GM23338 (cell line): ENCODE results near the gene TBC1D2B. TPM values are rescaled to one million over a fixed set of nuclear protein-coding genes. Genes with fewer than 3 reads are reported as not detected.

Source experiments
- ATAC-seq: fragments of 200-7000 bp; cut with Tn5 transposase; 3 replicates; pipeline ENCODE4 v1.9.1; 2020
- DNase-seq: peaks from one replicate; pipeline ENCODE4 v3.0.0-alpha.2; 2015; ENCODE audit warnings: low spot score
- H2AFZ ChIP-seq: fragments of 200-600 bp; sonication (generic); 2 replicates; pipeline ENCODE4 v1.8.0; 2016; ENCODE audit warnings: antibody characterized with exemption, mild to moderate bottlenecking, moderate library complexity
- H3F3A ChIP-seq: fragments of 200-600 bp; sonication (generic); replicated peaks from 2 replicates; pipeline ENCODE4 v1.8.0; 2017; ENCODE audit warnings: antibody characterized with exemption, mixed run types, low read depth
- H3K27ac ChIP-seq: fragments of 200-600 bp; sonication (generic); 2 replicates; pipeline ENCODE4 v1.6.1; 2016; ENCODE audit warnings: low read depth
- H3K27me3 ChIP-seq: fragments of 200-600 bp; sonication (generic); 2 replicates; pipeline ENCODE4 v1.8.0; 2016; ENCODE audit warnings: mild to moderate bottlenecking, mixed run types, moderate library complexity; ENCODE audit not compliant: insufficient read depth
- H3K36me3 ChIP-seq: fragments of 200-600 bp; sonication (generic); 2 replicates; pipeline ENCODE4 v1.8.0; 2016; ENCODE audit warnings: mild to moderate bottlenecking; ENCODE audit not compliant: insufficient read depth
- H3K4me1 ChIP-seq: fragments of 200-600 bp; sonication (generic); 2 replicates; pipeline ENCODE4 v1.8.0; 2016; ENCODE audit warnings: mild to moderate bottlenecking, moderate library complexity; ENCODE audit not compliant: insufficient read depth
- H3K4me2 ChIP-seq: fragments of 200-600 bp; sonication (generic); 2 replicates; pipeline ENCODE4 v1.7.1; 2017; ENCODE audit warnings: mixed run types
- H3K4me3 ChIP-seq: fragments of 200-600 bp; sonication (generic); 2 replicates; pipeline ENCODE4 v1.6.1; 2016; ENCODE audit warnings: mixed run types
- H3K79me2 ChIP-seq: fragments of 200-600 bp; sonication (generic); replicated peaks from 2 replicates; pipeline ENCODE4 v1.8.0; 2017; ENCODE audit warnings: mild to moderate bottlenecking; ENCODE audit not compliant: insufficient read depth
- H3K9me2 ChIP-seq: fragments of 200-600 bp; sonication (generic); 2 replicates; pipeline ENCODE4 v1.8.0; 2017; ENCODE audit not compliant: insufficient read depth
- H4K20me1 ChIP-seq: fragments of 200-600 bp; sonication (generic); replicated peaks from 2 replicates; pipeline ENCODE4 v1.8.0; 2017; ENCODE audit warnings: mild to moderate bottlenecking; ENCODE audit not compliant: insufficient read depth
- H3K27ac Mint-ChIP-seq: 2 replicates; pipeline ENCODE4 v1.8.0; 2020; ENCODE audit warnings: inconsistent platforms, mild to moderate bottlenecking, moderate library complexity, mixed read lengths
- H3K27me3 Mint-ChIP-seq: 3 replicates; pipeline ENCODE4 v1.8.0; 2022; ENCODE audit warnings: low read depth, mild to moderate bottlenecking, moderate library complexity, mixed read lengths, inconsistent platforms; ENCODE audit not compliant: insufficient read depth, poor library complexity
- H3K36me3 Mint-ChIP-seq: 3 replicates; pipeline ENCODE4 v1.8.0; 2021; ENCODE audit warnings: low read depth, mild to moderate bottlenecking, inconsistent platforms, moderate library complexity, mixed read lengths
- H3K4me1 Mint-ChIP-seq: 3 replicates; pipeline ENCODE4 v1.8.0; 2020; ENCODE audit warnings: mild to moderate bottlenecking, inconsistent platforms, mixed read lengths
- H3K4me3 Mint-ChIP-seq: 3 replicates; pipeline ENCODE4 v1.8.0; 2021; ENCODE audit warnings: moderate library complexity, mild to moderate bottlenecking, inconsistent platforms, mixed read lengths
- H3K9me3 Mint-ChIP-seq: 3 replicates; pipeline ENCODE4 v1.8.0; 2020; ENCODE audit warnings: moderate library complexity, mild to moderate bottlenecking, inconsistent platforms, mixed read lengths
- CREB1 ChIP-seq: fragments of 250-450 bp; sonication (Bioruptor Pico); IDR thresholded peaks from 2 replicates; pipeline ENCODE4 v1.5.0; 2020; ENCODE audit warnings: low read depth, mild to moderate bottlenecking, moderate library complexity
- CTCF ChIP-seq, 2 experiments: fragments of 200-600 bp in 1 of 2; sonication (generic) in 1 of 2; conservative IDR thresholded peaks; 2 replicates each; pipeline versions ENCODE4 v1.5.1 to v1.6.1; 2016 to 2017; ENCODE audit warnings: antibody characterized with exemption in 2 of 2, low read depth in 2 of 2, mild to moderate bottlenecking in 2 of 2, moderate library complexity in 1 of 2
- ETS1 ChIP-seq: IDR thresholded peaks from 2 replicates; pipeline ENCODE4 v1.6.1; 2016; ENCODE audit warnings: antibody characterized with exemption
- EZH2 ChIP-seq: fragments of 200-600 bp; sonication (generic); IDR thresholded peaks from one replicate; pipeline ENCODE4 v1.8.0; 2017; ENCODE audit warnings: antibody characterized with exemption, mild to moderate bottlenecking, low read depth; ENCODE audit not compliant: unreplicated experiment
- EZH2phosphoT487 ChIP-seq: fragments of 200-600 bp; sonication (generic); IDR thresholded peaks from one replicate; pipeline ENCODE4 v1.8.1; 2018; ENCODE audit warnings: antibody characterized with exemption; ENCODE audit not compliant: unreplicated experiment
- JUNB ChIP-seq: IDR thresholded peaks from one replicate; pipeline ENCODE4 v1.6.1; 2016; ENCODE audit warnings: antibody characterized with exemption; ENCODE audit not compliant: unreplicated experiment
- NANOG ChIP-seq: IDR thresholded peaks from 2 replicates; pipeline ENCODE4 v1.6.1; 2016; ENCODE audit warnings: antibody characterized with exemption, borderline replicate concordance
- POLR2AphosphoS5 ChIP-seq: IDR thresholded peaks from 2 replicates; pipeline ENCODE4 v1.6.1; 2016; ENCODE audit warnings: antibody characterized with exemption, low read depth
- REST ChIP-seq: IDR thresholded peaks from one replicate; pipeline ENCODE4 v1.6.1; 2018; ENCODE audit warnings: antibody characterized with exemption; ENCODE audit not compliant: unreplicated experiment
- STAT1 ChIP-seq: IDR thresholded peaks from one replicate; pipeline ENCODE4 v1.6.1; 2016; ENCODE audit warnings: antibody characterized with exemption; ENCODE audit not compliant: unreplicated experiment
- ZNF114 ChIP-seq: fragments of 250-450 bp; sonication (Bioruptor Pico); IDR thresholded peaks from 2 replicates; pipeline ENCODE4 v1.5.0; 2020; ENCODE audit warnings: mild to moderate bottlenecking, moderate library complexity
- ZNF331 ChIP-seq: fragments of 250-450 bp; sonication (Bioruptor Pico); IDR thresholded peaks from 2 replicates; pipeline ENCODE4 v1.5.0; 2020; ENCODE audit warnings: low read depth, mild to moderate bottlenecking, moderate library complexity
- polyA plus RNA-seq: library from polyadenylated mRNA; unstranded; fragments of >200 nt; fragmentation: Nextera tagmentation; extraction: Ambion mirVana; gene quantifications from 2 replicates; pipeline ENCODE4 v1.2.1, GENCODE V29; 2016
- total RNA-seq: library from RNA; depleted of rRNA; stranded (reverse); fragments of >200 nt; shearing (Covaris generic); gene quantifications from 2 replicates; pipeline ENCODE4 v1.2.3, GENCODE V29; 2014
- TF ChIP-seq, protein P1 (sequence below): fragments of 250-450 bp; sonication (Bioruptor Pico); IDR thresholded peaks from 2 replicates; pipeline ENCODE4 v1.5.0; 2020; ENCODE audit warnings: mild to moderate bottlenecking, moderate library complexity

Gene TBC1D2B
- total and polyA plus RNA-seq, 2 experiments from 2014 or later: 3.6 to 17.8 TPM

GRCh38 chr15:78037779-78038305, 39.7 kb downstream of the TBC1D2B start:
- Histone ChIP-seq H3K36me3 (no peaks in the 10 kb centered on the region), H3K9me2 (no peaks in the 10 kb centered on the region), H3K27ac (no peak overlapping the region), H2AFZ (no peak overlapping the region), H3K79me2 (no peaks in the 10 kb centered on the region), H4K20me1 (no peaks in the 10 kb centered on the region), H3K4me2 (no peak overlapping the region), H3K4me1 (no peaks in the 10 kb centered on the region), H3F3A (no peaks in the 10 kb centered on the region), H3K27me3 (no peaks in the 10 kb centered on the region), H3K4me3 (no peak overlapping the region)
- DNase-seq (no peak), ATAC-seq (no peak)
- Mint-ChIP-seq H3K4me3 (no peak overlapping the region; the same call in 2 of the 3 replicates), H3K27me3 (no peaks in the 10 kb centered on the region), H3K4me1 (peaks cover 14% of the 10 kb centered on the region), H3K36me3 (no peaks in the 10 kb centered on the region), H3K27ac (peak overlapping the region; percentile 82; the same call in 1 of the 2 replicates), H3K9me3 (no peaks in the 10 kb centered on the region)
- TF ChIP-seq EZH2phosphoT487: no peak
- TF ChIP-seq EZH2: no peak
- TF ChIP-seq, protein P1, sequence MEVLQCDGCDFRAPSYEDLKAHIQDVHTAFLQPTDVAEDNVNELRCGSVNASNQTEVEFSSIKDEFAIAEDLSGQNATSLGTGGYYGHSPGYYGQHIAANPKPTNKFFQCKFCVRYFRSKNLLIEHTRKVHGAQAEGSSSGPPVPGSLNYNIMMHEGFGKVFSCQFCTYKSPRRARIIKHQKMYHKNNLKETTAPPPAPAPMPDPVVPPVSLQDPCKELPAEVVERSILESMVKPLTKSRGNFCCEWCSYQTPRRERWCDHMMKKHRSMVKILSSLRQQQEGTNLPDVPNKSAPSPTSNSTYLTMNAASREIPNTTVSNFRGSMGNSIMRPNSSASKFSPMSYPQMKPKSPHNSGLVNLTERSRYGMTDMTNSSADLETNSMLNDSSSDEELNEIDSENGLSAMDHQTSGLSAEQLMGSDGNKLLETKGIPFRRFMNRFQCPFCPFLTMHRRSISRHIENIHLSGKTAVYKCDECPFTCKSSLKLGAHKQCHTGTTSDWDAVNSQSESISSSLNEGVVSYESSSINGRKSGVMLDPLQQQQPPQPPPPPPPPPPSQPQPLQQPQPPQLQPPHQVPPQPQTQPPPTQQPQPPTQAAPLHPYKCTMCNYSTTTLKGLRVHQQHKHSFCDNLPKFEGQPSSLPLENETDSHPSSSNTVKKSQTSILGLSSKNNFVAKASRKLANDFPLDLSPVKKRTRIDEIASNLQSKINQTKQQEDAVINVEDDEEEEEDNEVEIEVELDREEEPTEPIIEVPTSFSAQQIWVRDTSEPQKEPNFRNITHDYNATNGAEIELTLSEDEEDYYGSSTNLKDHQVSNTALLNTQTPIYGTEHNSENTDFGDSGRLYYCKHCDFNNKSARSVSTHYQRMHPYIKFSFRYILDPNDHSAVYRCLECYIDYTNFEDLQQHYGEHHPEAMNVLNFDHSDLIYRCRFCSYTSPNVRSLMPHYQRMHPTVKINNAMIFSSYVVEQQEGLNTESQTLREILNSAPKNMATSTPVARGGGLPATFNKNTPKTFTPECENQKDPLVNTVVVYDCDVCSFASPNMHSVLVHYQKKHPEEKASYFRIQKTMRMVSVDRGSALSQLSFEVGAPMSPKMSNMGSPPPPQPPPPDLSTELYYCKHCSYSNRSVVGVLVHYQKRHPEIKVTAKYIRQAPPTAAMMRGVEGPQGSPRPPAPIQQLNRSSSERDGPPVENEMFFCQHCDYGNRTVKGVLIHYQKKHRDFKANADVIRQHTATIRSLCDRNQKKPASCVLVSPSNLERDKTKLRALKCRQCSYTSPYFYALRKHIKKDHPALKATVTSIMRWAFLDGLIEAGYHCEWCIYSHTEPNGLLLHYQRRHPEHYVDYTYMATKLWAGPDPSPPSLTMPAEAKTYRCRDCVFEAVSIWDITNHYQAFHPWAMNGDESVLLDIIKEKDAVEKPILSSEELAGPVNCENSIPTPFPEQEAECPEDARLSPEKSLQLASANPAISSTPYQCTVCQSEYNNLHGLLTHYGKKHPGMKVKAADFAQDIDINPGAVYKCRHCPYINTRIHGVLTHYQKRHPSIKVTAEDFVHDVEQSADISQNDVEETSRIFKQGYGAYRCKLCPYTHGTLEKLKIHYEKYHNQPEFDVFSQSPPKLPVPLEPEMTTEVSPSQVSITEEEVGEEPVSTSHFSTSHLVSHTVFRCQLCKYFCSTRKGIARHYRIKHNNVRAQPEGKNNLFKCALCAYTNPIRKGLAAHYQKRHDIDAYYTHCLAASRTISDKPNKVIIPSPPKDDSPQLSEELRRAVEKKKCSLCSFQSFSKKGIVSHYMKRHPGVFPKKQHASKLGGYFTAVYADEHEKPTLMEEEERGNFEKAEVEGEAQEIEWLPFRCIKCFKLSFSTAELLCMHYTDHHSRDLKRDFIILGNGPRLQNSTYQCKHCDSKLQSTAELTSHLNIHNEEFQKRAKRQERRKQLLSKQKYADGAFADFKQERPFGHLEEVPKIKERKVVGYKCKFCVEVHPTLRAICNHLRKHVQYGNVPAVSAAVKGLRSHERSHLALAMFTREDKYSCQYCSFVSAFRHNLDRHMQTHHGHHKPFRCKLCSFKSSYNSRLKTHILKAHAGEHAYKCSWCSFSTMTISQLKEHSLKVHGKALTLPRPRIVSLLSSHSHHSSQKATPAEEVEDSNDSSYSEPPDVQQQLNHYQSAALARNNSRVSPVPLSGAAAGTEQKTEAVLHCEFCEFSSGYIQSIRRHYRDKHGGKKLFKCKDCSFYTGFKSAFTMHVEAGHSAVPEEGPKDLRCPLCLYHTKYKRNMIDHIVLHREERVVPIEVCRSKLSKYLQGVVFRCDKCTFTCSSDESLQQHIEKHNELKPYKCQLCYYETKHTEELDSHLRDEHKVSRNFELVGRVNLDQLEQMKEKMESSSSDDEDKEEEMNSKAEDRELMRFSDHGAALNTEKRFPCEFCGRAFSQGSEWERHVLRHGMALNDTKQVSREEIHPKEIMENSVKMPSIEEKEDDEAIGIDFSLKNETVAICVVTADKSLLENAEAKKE (CRISPR knock-in tag): no peak
- no peak for TF ChIP-seq ZNF114 (CRISPR knock-in tag)
- TF ChIP-seq REST: no peak
- no peak for TF ChIP-seq CREB1 (CRISPR knock-in tag)
- TF ChIP-seq STAT1: no peak
- no peak for TF ChIP-seq POLR2AphosphoS5
- TF ChIP-seq ZNF331 (CRISPR knock-in tag): no peak
- TF ChIP-seq CTCF (conservative IDR thresholded peaks at IDR 0.05; ENCODE audit: low read depth in 2 of 2): no peak
- no peak for TF ChIP-seq JUNB
- no peak for TF ChIP-seq ETS1
- no peak for TF ChIP-seq NANOG
